Panc1 (cell line): ENCODE measurements around the gene GALNT11. TPM values are rescaled to one million over a fixed set of nuclear protein-coding genes. Genes with fewer than 3 reads are reported as not detected.

Experiments
- ATAC-seq: fragments of 200-7000 bp; cut with Tn5 transposase; 2 replicates; pipeline ENCODE4 v1.9.1; 2020; ENCODE audit warnings: mild to moderate bottlenecking, moderate library complexity
- BruUV-seq: library from RNA; stranded (reverse); fragments of 400-500 nt; replicated peaks from 2 replicates; lab custom pipeline; 2021; lab: Mats Ljungman, UMichigan
- CTCF ChIA-PET: fragments of 300-600 bp; sonication (Branson Sonifier 250); formaldehyde crosslinking; loops from one replicate; lab custom pipeline; 2022; ENCODE audit warnings: antibody characterized with exemption; lab: Charles Lee
- POLR2A ChIA-PET: fragments of 300-600 bp; sonication (Branson Sonifier 250); formaldehyde crosslinking; loops from one replicate; lab custom pipeline; 2022; ENCODE audit warnings: antibody characterized with exemption; lab: Charles Lee
- DNase-seq: peaks from one replicate; pipeline ENCODE4 v3.0.0-alpha.2; 2010; ENCODE audit warnings: low read depth, low spot score
- H3K27ac ChIP-seq: 2 replicates; pipeline ENCODE4 v1.5.1; 2011; ENCODE audit warnings: mild to moderate bottlenecking, low read length, inconsistent platforms
- H3K27me3 ChIP-seq: fragments of 200-500 bp; sonication (Bioruptor generic); 2 replicates; pipeline ENCODE4 v1.6.0; 2014; ENCODE audit warnings: low read length, inconsistent platforms; ENCODE audit not compliant: control insufficient read depth, insufficient read depth
- H3K36me3 ChIP-seq: fragments of 200-500 bp; sonication (Bioruptor generic); 2 replicates; pipeline ENCODE4 v1.5.1; 2014; ENCODE audit warnings: inconsistent platforms, mild to moderate bottlenecking, low read length, moderate library complexity; ENCODE audit not compliant: control insufficient read depth, insufficient read depth
- H3K4me1 ChIP-seq: 2 replicates; pipeline ENCODE4 v1.5.1; 2011; ENCODE audit warnings: inconsistent platforms, mild to moderate bottlenecking, low read length, moderate library complexity; ENCODE audit not compliant: control insufficient read depth, insufficient read depth
- H3K4me3 ChIP-seq, 2 experiments: 2 replicates each; pipeline ENCODE4 v1.5.1; 2011 to 2012; ENCODE audit warnings: low read depth in 2 of 2, low read length in 2 of 2, mild to moderate bottlenecking in 2 of 2, inconsistent platforms in 1 of 2, moderate library complexity in 1 of 2
- H3K9me3 ChIP-seq: fragments of 200-500 bp; sonication (Bioruptor generic); 2 replicates; pipeline ENCODE4 v1.5.1; 2014; ENCODE audit warnings: low read depth, mild to moderate bottlenecking, inconsistent platforms, low read length, moderate library complexity; ENCODE audit not compliant: control insufficient read depth, insufficient read depth
- CTCF ChIP-seq: fragments of 450-650 bp; IDR thresholded peaks from 2 replicates; pipeline ENCODE4 v1.5.1; 2017; ENCODE audit warnings: mild to moderate bottlenecking
- POLR2AphosphoS5 ChIP-seq: IDR thresholded peaks from 2 replicates; pipeline ENCODE4 v1.6.1; 2012; ENCODE audit warnings: mild to moderate bottlenecking, low read depth, low read length, moderate library complexity
- REST ChIP-seq, 2 experiments: IDR thresholded peaks; 2 replicates each; pipeline ENCODE4 v1.6.1; 2011 to 2012; ENCODE audit warnings: low read depth in 2 of 2, control low read depth in 1 of 2, low read length in 1 of 2, mild to moderate bottlenecking in 1 of 2, moderate library complexity in 1 of 2; ENCODE audit not compliant: insufficient read depth in 1 of 2
- SIN3A ChIP-seq: IDR thresholded peaks from 2 replicates; pipeline ENCODE4 v1.6.1; 2012; ENCODE audit warnings: low read depth, mild to moderate bottlenecking, low read length, moderate library complexity, borderline replicate concordance; ENCODE audit not compliant: insufficient read depth
- TCF7L2 ChIP-seq: IDR thresholded peaks from 2 replicates; pipeline ENCODE4 v1.6.1; 2011; ENCODE audit warnings: mild to moderate bottlenecking, low read depth, low read length, inconsistent platforms
- in situ Hi-C: cut with HindIII; loops from 2 replicates; pipeline ENCODE4 v1.10.0; 2016; ENCODE audit warnings: low sequenced_read_pairs, low pct_unique_long_range_greater_than_20kb
- intact Hi-C: fragments of 100-400 bp; cut with micrococcal nuclease; formaldehyde crosslinking; loops from one replicate; pipeline ENCODE4 v1.10.0; 2022; ENCODE audit not compliant: unreplicated experiment
- total RNA-seq: library from RNA; stranded (reverse); gene quantifications from one replicate; pipeline ENCODE4 v1.2.1, GENCODE V29; 2021; ENCODE audit not compliant: unreplicated experiment

The GALNT11 gene
- total RNA-seq, 1 experiment from 2014 or later = 48.7 TPM

- Histone ChIP-seq H3K27ac (no peak overlapping the region), H3K4me3 (no peak overlapping the region), H3K27me3 (no peaks in the 10 kb centered on the region), H3K36me3 (no peaks in the 10 kb centered on the region; the same call in 1 of the 2 replicates), H3K4me1 (no peaks in the 10 kb centered on the region), H3K9me3 (no peaks in the 10 kb centered on the region)
- TF ChIP-seq POLR2AphosphoS5 (no peak), REST (IDR thresholded peaks at IDR 0.05; ENCODE audit: insufficient read depth in 1 of 2, low read depth in 2 of 2, low read length in 1 of 2) (no peak), TCF7L2 (no peak), CTCF (no peak), SIN3A (no peak)
- in situ Hi-C loops = no loop called here
- ATAC-seq (no peak), DNase-seq (no peak)
- ChIA-PET POLR2A (interaction anchor here (0.8 kb wide), 1 partner anchor 68 kb away, joined by 4 read pairs; no protein-coding TSS in a partner anchor), CTCF (no interaction called here)
- intact Hi-C loops = no loop called here
- BruUV-seq = no TSS peak
Observed at GRCh38 chr7:152097330-152097729, 71.9 kb downstream of the GALNT11 start.

- ATAC-seq (no peak), DNase-seq (no peak)
- Histone ChIP-seq H3K9me3 (no peaks in the 10 kb centered on the region), H3K4me3 (no peak overlapping the region), H3K27ac (no peak overlapping the region), H3K4me1 (no peaks in the 10 kb centered on the region), H3K27me3 (no peaks in the 10 kb centered on the region), H3K36me3 (0 out of 2 replicates have a peak, but pooled peaks cover 7% of the 10 kb centered on the region)
- no peak for TF ChIP-seq CTCF
- TF ChIP-seq SIN3A = no peak
- no peak for TF ChIP-seq POLR2AphosphoS5
- no peak for TF ChIP-seq REST (IDR thresholded peaks at IDR 0.05; ENCODE audit: insufficient read depth in 1 of 2, low read depth in 2 of 2, low read length in 1 of 2)
- no peak for TF ChIP-seq TCF7L2
- CTCF ChIA-PET = no interaction called here
- in situ Hi-C loops = no loop called here
- no TSS peak for BruUV-seq
- POLR2A ChIA-PET = no interaction called here
- intact Hi-C loops = no loop called here
Observed at GRCh38 chr7:152103066-152103465, 77.6 kb downstream of the GALNT11 start.
